GM18870 (cell line): ENCODE results near the gene CRYBG1.

Experiments used
- ATAC-seq: cut with Tn5 transposase; IDR thresholded peaks from one replicate; pipeline ENCODE4 v1.9.1; 2021; ENCODE audit warnings: moderate library complexity; ENCODE audit not compliant: unreplicated experiment

Gene CRYBG1

DNA sequence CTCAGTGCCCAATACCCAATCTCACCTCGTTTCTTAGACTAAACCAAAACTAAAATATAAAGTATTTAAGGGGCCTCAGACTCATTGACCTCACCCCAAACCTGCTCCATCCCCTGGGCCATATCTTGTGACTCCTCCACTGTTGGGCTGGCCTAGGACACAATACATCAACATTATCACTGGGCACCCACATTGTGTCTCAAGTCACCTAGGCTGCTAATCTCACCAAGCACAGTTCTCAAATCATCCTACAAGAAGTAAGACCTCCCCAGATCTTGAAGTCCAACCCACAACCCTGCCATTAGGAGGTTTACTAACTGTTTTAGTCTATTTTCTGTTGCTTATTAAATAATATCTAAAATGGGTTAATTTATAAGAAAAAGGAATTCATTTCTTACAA lies 96.2 kb downstream of the CRYBG1 start:
- no peak for ATAC-seq

DNA sequence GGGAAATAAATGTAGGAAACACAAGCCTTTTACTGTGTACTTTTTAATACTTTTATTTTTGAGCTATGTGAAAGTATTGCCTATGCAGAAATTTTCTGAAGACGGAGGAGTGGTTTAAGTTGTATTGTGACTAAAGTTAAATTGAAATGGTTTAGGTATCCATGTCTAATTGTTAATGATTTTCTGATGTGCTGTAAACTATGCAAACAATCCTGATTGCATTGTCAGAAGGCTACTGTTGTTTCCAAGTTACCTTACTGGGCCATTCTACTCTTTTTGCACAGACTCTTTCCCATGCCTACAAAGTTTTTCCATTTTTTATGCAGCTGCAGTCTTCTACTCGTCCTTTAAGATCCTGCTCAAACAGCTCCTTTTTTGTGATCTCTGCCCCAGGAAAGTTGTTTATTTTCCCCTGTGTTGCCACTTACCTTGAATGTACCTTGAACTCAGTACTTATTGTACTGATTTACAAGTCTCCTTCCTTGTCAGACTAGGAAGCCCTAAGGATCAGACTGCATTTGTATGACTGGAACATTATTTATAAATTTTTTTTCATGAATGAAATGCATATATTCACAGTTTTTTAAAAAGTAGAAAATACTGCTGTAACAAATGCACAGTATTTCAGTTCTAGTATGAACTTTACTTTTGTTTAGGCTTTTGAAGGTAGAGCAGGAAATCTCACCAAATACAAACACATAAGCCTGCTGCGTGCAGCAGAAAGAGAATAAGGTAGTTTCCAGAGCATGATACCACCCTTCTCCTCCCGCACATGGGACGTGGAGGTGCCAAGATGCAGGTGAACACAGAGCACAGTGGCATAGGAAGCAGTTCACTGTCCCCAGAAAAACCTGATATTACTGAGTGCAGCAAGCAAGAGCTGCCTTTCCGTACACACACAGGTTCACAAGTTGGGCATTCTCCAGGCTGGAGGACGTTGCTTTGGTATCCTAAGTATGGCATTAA lies 97.8 kb downstream of the CRYBG1 start:
- ATAC-seq: no peak

DNA sequence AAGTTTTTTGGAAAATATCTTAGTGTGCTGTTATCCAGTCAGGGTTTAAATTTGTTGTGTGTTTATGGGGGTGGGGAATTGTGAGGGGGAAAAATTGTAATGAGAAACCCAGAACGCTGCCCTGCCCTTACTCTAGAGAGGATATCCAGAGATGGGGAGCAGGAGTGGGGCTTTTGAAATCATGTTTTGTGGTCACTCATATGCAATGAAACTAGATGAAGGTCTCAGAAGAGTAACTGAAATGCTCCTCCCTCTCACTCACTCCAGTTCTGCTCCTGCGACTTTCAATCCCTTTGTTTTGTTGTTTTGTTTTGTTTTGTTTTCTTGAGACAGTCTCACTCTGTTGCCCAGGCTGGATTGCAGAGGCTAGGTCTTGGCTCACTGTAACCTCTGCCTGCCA lies 100.0 kb downstream of the CRYBG1 start:
- ATAC-seq: no peak

DNA sequence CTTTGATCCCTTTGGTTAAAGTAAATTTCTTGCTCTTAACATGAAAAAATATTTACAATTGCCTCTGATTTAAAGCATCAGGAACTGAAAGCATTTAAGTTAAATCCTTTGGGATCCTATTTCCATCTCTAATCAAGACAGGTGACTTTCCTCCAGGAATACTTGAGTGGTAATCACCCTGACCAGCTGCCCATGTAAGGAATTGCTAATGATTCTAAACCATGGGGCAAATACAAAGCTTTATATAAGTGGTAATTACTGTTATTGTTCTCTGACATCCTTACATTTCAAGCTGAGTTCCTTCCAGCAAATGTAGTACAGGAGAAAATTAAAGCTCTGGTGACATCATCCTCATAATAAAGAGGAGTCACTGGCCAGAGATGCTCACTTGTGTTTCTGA lies 100.6 kb downstream of the CRYBG1 start:
- no peak for ATAC-seq

DNA sequence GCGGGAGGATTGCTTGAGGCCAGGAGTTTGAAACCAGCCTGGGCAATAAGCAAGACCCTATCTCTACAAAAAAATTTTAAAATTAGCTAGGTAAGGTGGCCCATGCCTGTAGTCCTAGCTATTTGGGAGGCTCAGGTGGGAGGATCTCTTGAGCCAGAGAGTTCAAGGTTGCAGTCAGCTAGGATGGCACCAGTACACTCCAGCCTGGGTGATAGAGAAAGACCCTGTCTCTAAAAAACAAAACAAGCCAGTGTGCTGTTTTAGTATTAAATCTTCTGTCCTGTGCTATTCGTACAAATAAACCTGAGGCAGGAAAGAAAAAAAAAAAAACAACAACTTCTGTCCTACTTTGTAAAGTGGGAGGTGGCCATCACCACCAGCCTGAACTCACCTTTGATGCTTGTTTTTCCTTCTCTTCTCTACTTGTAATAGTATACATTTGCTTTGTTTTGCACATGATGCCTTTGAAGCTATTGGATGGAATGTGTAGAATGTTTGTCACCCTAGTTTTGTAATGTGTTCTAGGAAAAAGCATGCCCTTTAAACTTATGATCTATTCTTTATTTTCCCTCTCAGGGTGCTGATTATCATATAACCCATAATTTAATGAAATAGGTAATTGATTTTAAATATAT lies 102.5 kb downstream of the CRYBG1 start:
- no peak for ATAC-seq

DNA sequence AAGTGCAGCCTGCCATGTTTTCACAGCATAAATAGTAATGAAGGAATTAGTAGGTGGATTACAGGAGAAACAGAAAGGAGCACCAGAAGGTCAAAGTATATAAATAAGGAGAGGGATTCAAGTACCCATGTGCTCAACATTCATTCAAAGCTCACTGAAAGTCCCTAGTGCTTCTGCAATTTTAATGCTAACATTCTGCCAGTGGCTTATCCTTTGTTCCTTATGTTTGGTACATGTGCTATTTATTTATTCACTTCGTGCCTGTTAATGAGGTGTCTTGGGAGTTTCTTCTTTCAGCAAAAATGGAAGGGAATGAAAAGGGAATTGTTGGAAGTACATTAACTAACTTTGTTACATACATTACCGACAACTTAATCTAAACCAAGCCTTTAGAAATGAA lies 105.7 kb downstream of the CRYBG1 start:
- no peak for ATAC-seq

DNA sequence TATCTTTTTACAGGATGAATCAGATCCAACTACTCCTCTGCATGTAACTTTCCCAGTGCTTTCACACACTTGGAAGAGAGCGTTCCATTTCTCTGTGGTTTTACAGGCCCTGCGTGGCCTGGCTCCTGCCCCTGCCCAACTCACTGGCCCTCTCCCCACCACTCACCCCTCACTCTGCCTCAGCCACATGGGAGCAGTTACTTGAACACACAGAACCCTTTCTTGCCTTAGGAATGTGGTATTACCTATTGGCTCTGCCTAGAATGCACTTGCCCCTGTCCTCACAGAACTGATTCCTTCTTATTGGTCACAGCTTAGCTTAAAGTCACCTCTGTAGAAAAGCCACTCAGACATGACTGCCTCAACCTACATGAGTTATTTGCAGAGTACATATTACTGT lies 108.4 kb downstream of the CRYBG1 start:
- ATAC-seq: no peak

DNA sequence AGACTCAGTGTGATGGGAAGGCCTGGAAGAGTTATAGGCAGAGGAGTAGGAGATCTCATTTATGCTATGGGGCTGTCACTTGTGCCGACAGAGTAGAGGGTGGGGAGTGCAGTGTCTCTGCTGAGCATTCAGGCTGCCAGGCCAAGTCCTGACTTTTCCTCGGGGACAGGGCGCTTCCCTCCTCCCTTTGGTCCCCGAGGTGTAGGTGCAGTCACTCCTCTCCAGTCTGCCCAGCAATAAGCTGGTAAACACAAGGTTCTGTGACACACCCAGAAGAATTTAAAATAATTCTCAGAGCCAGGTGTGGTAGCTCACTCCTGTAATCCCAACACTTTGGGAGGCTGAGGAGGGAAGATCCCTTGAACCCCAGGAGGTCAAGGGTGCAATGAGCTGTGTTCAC lies 109.4 kb downstream of the CRYBG1 start:
- no peak for ATAC-seq

DNA sequence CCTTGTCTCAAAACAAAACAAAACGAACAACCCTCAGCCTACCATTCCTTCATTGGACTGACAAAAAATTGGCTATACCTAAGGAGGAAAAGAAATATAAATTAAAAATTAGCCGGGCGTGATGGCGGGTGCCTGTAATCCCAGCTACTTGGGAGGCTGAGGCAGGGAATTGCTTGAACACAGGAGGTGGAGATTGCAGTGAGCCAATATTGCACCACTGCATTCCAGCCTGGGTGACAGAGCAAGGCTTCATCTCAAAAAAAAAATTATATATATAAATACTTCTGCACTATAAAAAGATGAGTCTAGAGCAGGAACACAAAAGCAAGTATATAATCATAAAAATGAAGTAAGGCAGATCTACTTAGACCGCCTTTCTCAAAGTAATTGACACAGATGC lies 109.8 kb downstream of the CRYBG1 start:
- no peak for ATAC-seq

DNA sequence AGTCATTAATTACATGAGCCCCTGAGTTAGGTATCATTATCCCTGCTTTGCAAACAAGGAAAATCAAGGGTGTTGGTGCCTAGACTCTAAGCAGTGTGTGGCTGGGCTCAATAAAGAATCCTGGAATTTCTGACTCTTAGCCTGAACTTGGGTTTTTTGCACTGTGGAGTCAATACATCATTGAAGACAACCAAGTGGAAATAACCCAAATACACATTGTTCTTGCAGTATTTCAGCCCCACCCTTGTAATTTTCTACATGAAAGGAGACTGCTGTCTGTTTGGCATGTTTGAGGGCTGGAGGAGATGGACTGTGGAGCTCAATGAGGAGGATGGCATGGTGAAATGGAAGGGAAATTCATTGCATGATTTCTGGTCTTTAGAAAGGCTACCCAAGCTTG lies 110.3 kb downstream of the CRYBG1 start:
- ATAC-seq: no peak

DNA sequence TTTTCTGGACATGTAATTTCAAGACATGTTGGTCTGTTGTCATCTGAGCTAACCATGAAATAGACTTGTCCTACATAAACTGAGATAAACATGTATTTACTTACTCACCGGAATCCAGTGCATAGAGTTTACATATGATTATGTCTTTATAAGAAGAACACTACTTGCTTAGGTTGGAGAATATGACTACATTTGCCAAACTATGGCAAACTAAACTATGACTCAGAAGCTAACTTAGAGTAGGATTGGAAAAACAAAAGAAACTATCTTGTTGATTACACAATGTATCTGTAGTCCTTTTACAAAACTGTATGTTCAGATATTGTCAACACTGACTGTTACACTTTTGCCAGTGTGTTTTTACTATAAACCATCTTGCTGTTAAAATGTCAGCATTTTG lies 113.3 kb downstream of the CRYBG1 start:
- no peak for ATAC-seq

DNA sequence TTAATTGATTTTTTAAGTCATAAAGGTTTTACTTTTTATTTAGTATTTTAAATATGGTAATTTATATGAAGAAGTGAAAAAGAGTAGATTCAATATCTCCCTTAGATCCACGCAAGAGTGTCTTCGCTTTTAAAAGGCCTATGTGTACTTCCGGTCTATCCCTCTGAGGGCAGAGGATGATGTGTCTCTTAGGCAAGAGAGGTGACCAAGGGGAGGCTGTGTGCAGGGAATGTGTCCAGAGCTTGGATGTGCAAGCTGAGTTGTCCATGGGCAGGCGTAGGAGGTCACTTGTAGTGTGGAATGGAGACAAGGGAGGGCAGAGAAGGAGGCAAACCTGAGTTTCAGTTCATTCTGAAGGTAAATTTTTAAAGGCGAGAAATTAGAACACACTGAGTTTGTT lies 113.9 kb downstream of the CRYBG1 start:
- ATAC-seq: no peak

DNA sequence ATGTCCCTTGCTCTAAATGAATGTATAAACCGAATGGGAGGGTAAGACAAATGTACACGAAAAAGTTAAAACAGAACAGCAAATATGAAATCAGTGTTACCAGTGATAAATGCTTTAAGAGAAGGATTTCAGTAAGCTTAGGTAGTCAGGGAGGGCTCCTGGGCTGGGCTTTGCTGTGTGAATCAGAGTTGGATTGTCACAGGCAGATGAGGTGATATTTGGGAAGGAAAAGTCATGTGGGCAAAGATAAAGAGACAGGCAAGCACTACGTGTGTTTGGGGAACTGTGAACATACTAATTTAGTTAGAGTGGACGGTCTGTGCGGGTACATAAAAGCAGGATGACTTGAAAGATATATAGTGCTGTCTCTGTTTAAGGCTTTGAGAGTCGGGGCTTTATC lies 114.8 kb downstream of the CRYBG1 start:
- ATAC-seq: no peak

DNA sequence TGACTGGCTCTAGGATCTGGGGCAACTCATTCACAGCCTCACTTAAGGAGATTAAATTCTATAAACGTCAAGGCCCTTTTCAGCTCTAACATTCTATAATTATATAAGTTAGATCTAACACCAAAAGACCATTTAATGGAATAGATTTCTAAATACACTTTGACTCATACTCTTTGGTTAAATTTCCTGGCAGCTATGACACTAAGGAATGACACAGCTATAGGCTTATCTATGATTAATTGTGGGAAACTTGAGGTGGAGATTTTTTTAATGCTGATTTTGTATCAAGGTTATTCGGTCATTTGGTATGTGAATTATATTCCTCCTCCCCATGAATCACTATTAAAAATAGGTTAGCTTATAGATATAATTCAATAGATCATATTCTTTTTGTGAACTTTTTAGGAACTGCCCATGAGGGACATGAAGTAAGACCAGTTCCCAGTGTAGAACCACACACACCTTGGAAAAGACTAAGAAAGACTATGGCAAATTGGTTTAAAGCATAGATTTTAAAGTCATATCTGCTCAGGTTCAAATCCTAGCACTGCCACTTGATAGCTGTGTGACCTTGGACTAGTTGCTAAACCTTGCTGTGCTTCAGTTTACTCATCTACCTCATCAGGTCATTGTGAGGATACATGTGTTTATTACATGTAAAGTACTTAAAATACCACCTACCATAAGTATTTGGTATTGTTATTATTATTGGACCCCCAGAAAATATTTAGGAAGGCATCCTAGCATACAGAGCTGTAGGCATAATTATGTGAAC lies 116.0 kb downstream of the CRYBG1 start:
- ATAC-seq: no peak

DNA sequence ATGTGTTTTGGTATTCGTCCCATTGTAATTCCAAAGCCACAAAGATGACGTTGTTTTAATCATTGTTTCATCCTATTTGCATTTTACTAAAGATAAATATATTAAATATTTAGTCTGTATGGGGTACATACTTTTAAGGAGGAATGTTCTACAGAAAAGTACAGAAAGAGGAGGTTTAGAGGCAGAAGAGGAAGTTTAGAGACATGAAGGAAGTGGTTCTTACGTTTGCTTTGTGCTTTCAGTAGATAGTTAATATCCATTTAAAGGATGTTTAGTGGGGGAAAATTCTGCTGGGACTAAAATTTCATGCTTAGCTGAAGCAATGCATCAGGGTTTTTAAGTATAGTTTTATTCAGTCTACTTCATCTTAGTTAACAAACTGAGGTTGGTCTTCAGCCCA lies 116.6 kb downstream of the CRYBG1 start:
- ATAC-seq: no peak

DNA sequence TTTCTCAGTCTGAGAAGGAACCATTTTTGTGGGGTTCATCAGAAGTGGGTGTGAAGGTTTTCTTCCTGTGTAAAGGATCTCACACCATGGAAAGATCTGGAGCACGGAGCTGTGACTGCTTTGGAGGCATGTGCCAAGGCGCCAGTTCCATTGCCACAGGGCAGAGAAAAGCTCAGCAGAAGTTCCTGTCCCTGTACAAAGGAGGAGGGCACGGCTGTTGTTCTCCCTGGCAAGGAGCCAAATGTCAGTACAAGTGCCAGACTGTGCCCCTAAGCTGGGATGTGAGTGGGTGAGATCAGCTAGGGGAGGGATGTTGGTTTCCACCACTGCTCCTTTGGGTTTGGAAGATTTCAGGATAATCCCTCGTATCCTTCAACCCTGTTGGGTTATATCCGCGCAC lies 117.3 kb downstream of the CRYBG1 start:
- ATAC-seq: no peak

DNA sequence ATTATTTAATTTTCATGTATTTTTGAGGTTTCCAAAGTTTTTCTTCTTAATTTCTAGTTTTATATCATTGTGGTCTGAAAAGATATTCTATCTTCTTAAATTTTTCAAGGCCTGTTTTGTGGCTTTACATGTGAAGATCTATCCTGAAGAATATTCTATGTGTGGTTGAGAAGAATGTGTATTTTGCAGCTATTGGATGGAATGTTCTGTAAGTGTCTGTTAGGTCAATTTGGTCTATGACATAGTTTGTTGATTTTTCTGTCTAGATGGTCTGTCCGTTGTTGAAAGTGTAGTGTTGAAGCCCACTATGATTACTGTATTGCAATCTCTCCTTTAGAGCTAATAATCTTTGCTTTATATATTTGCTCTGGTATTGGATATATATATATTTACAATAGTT lies 125.7 kb downstream of the CRYBG1 start:
- ATAC-seq: no peak

DNA sequence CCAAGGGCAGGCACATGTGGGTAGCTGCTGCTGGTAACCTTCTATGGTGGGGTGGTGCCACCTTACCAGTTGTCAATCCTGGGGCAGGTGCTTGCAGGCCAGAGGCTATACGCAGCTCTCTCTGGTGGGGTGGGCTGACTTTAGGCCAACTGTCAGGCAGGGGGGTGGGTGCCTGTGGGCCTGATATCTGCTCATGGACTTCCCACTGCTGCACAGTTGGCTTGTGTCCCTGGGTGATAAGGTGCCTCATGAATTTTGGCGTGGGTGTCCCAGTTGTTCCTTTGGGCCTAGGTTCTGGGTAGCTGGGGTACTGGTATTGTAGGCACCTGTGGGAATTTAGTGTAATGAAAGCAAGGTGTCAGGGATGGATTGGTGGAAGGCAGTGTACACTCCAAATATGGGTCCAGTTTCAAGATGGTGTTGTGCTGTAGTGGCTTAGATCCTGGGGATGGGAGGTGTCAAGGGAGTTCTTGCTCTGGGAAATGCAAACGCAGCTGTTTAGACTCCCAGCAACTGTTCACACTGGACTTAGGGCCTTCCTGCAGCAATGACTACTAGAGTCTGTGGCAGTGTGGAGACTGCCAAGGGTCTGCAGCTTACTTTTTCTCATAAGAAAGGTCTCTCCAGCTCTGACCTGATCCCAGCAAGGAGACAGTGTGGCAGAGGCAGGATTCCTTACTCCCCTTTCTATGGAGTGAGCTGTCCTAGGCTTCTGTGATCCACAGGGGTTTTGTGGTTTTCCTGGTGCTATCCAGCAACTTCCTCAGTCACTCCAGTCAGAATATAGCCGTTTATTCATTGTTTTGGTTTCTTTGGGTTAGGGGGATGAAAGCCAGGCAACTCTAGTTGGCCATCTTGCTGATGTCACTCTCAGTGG lies 128.2 kb downstream of the CRYBG1 start:
- no peak for ATAC-seq

DNA sequence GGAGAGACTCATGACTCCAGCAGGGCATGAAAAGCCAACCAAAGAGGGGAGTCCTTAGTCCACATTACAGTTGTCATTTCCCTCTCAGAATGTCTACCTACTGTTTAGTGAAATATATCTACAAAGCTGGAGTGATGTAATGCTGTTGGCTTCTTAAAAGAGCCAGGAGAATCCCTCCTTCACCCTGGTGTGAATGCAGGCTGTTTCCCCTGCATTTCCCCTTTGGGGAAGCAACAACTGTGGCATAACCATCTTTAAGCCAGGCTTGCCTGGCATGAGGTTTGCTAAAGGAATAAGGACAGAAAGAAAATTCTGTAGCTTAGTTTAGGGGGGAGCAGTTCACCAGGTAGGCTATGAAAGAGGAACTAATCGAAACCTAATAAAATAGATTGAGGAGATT lies 129.5 kb downstream of the CRYBG1 start:
- no peak for ATAC-seq

DNA sequence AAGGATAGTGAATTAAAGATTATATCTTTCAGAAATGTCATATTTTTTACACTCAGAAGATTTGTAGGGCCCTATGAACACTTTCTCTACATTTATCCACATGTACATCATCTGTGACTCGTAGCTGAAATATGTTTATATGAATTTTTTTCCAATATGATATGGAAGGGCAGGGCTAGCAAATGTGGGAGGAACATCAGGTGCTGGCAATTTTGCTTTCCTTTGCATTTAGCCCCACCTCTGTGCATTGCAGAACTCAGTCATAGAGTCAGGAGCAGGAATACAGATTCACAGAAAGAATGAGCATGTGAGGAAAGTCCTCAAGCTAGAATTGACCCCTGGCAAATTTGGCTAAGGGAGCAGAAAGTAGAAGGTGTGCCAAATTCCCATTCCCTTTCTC lies 129.9 kb downstream of the CRYBG1 start:
- no peak for ATAC-seq

DNA sequence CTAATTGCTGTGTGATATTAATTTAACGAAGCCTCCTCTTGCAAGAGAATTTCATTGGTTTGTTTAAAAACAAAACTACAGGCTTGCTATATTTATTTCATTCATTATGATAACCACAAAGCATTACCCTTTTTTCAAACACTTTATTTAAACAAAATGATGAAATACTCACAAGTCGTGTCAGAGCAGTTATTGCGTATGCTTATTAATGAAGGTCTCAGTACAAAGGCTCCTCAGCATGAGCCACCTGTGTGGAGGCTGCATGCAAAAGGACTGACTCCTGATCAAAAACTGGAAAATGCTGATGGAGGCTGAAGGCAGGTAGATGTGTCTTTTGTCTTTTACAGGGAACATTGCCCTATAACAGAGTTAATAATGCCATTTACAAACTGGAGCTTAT lies 130.5 kb downstream of the CRYBG1 start:
- no peak for ATAC-seq
